ENCODE measurements around the gene OSER1. TPM values are rescaled to one million over a fixed set of nuclear protein-coding genes. Genes with fewer than 3 reads are reported as not detected.
A peak's percentile ranks its signal among the peaks of the same experiment; 100 is the strongest.

OSER1 gene
- total RNA-seq, 2 donors from 2014 or later, result 88.5 to 103 TPM

DNA sequence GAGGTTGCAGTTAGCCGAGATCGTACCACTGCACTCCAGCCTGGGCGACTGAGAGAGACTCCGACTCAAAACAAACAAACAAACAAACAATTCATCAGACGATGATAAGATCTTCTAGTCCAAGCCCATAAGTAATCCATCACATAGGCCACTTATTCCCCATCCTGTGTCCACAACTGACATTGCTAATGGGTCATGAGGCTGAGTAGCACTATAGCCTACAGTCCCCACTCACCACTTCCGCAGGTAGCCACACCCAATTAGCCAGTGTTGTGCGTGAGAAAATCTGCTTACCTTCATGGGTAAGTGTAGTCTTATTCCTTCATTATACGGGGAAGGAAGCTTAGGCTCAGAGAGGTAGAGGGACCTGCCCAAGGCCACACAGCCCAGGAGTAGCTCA, 36.7 kb downstream of the OSER1 start:
- DNase-seq (no peak), ATAC-seq (no peak)
- Mint-ChIP-seq H3K4me1 (peaks cover 9% of the 10 kb centered on the region), H3K36me3 (ENCODE audit: low read depth) (peaks cover 5% of the 10 kb centered on the region), H3K27ac (no peak overlapping the region), H3K27me3 (peaks cover 80% of the 10 kb centered on the region), H3K4me3 (no peak overlapping the region)
- no peaks in the 10 kb centered on the region for H3K9me3 ChIP-seq (ENCODE audit: control insufficient read depth, low read length, poor library complexity, severe bottlenecking)

DNA sequence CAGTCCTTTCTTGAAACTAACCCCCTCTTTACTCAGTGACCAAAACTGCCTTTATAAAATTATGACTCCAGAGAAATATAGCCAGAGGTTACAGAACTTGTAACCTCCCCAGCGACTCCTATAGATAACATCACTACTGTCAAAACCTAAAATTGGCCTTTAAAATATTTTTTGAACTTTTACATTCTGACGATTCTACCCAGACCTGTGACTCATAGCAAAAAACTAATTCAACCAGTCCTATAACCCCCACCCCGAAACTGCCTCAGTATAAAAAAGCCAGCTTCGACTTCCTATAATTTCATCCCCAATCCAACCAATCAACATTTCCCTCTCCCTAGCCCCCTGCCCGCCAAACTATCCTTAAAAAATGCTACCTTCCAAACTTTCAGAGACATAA, 37.5 kb downstream of the OSER1 start:
- ATAC-seq (no peak), DNase-seq (no peak)
- H3K4me1 Mint-ChIP-seq, result peaks cover 9% of the 10 kb centered on the region
- H3K4me3 Mint-ChIP-seq, result no peak overlapping the region
- peaks cover 5% of the 10 kb centered on the region for H3K36me3 Mint-ChIP-seq (ENCODE audit: low read depth)
- no peaks in the 10 kb centered on the region for H3K9me3 ChIP-seq (ENCODE audit: control insufficient read depth, low read length, poor library complexity, severe bottlenecking)
- peaks cover 78% of the 10 kb centered on the region for H3K27me3 Mint-ChIP-seq
- H3K27ac Mint-ChIP-seq, result no peak overlapping the region

DNA sequence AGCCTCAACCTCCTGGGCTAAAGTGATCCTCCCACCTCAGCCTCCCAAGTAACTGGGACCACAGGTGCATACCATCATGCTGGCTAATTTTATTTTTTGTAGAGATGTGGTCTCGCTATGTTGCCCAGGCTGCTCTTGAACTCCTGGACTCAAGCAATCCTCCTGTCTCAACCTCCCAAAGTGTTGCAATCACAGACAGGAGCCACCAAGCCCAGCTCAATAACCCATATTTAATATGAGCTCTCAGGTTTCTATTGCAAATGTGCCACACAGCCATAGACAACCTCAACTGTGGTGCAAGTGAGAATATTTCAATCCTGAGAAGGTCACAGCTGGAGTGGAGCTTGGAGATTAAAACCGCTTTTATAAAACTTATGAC, 38.0 kb downstream of the OSER1 start:
- DNase-seq (no peak), ATAC-seq (no peak)
- H3K27me3 Mint-ChIP-seq, result peaks cover 77% of the 10 kb centered on the region
- H3K36me3 Mint-ChIP-seq (ENCODE audit: low read depth), result peaks cover 5% of the 10 kb centered on the region
- no peak overlapping the region for H3K27ac Mint-ChIP-seq
- H3K4me1 Mint-ChIP-seq, result peaks cover 9% of the 10 kb centered on the region
- no peaks in the 10 kb centered on the region for H3K9me3 ChIP-seq (ENCODE audit: control insufficient read depth, low read length, poor library complexity, severe bottlenecking)
- H3K4me3 Mint-ChIP-seq, result no peak overlapping the region

DNA sequence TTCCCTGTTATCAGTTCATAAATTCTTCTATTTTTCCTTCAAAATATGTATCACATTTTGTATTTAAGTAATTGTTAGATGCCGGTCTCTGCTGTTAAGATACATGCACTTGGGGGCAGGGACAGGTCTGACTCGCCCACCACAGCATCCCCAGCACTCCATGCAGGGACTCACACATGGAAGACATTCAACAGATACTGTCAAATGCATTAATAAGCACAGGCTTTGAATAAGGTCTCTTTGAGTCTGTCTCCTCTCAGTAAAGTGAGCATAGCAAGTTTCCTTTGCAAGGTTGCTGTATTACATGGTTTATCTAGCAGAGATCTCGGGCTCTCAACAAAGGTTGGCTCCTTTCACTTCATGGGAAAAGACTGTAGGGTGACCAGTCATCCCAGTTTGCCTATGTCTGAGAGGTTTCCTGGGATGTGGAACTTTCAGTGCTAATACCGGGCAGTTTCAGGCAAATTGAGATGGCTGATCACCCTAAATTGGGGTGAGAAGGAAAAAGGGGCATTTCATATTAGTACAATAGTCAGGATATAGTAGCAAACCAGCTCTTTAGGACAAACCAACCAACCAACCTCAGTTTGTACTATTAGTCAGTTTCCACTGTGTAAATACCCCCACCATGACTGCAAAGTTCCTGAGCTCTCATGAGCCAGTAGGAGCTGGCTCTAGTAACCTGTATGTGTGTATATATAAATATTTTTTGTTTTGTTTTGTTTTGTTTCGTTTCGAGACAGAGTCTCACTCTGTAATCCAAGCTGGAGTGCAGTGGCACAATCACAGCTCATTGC, 38.6 kb downstream of the OSER1 start:
- H3K36me3 Mint-ChIP-seq (ENCODE audit: low read depth), result peaks cover 5% of the 10 kb centered on the region
- no peak for DNase-seq
- ATAC-seq, result no peak
- peaks cover 9% of the 10 kb centered on the region for H3K4me1 Mint-ChIP-seq
- H3K9me3 ChIP-seq (ENCODE audit: control insufficient read depth, low read length, poor library complexity, severe bottlenecking), result no peaks in the 10 kb centered on the region
- no peak overlapping the region for H3K4me3 Mint-ChIP-seq
- no peak overlapping the region for H3K27ac Mint-ChIP-seq
- H3K27me3 Mint-ChIP-seq, result peaks cover 77% of the 10 kb centered on the region

DNA sequence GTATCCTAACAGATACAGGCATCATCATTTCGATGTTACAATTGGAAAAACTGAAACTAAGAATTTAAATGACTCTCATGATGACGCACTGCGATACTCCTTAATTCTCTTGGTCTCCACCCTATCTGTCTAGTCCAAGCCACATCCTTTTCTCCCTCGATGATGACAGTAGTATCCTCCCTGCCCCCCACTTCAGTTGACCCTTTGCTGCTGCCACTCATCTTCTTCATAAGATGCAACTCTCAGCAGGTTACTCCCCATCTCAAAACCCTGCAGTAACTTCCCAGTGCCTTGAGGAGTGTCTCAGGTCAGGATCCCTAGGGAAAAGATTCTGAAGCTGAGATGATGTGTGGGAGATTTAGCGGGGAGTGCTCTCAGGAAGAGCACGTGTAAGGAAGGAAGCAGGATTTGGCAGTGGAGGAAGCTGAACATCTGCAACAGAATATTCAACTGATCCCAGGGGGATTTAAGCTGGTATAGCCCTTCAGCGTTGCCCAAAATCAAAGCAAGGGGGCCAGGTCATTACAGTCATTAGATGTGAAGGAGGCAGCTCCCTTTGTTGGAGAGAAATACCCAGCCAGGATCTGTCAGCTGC, 39.7 kb downstream of the OSER1 start:
- Mint-ChIP-seq H3K4me1 (peaks cover 12% of the 10 kb centered on the region), H3K27me3 (peaks cover 80% of the 10 kb centered on the region), H3K36me3 (ENCODE audit: low read depth) (peaks cover 3% of the 10 kb centered on the region), H3K4me3 (no peak overlapping the region), H3K27ac (no peak overlapping the region)
- no peak for ATAC-seq
- no peaks in the 10 kb centered on the region for H3K9me3 ChIP-seq (ENCODE audit: control insufficient read depth, low read length, poor library complexity, severe bottlenecking)
- no peak for DNase-seq

DNA sequence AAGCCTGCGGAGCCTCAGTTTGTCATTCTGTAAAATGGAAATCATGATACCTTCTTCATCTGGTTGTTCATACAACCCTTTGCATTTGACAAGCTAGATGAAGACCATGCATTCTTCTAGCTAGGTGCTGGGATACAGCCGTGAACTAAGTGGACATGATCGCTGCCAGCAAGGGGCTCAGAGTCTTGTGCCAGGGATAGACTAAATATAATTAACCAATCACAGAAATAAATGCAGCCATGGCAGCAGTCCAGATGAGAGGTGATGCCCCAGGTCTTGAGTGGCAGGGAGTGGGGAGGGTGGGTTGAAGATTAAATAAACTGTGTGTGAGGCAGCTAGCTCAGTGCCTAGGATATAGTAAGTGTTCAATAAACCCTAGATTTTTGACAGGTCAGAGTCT, 42.8 kb downstream of the OSER1 start:
- ATAC-seq (no peak), DNase-seq (no peak)
- peaks cover 78% of the 10 kb centered on the region for H3K27me3 Mint-ChIP-seq
- H3K9me3 ChIP-seq (ENCODE audit: control insufficient read depth, low read length, poor library complexity, severe bottlenecking), result no peaks in the 10 kb centered on the region
- H3K4me3 Mint-ChIP-seq, result no peak overlapping the region
- H3K4me1 Mint-ChIP-seq, result peaks cover 15% of the 10 kb centered on the region
- no peak overlapping the region for H3K27ac Mint-ChIP-seq
- peaks cover 5% of the 10 kb centered on the region for H3K36me3 Mint-ChIP-seq (ENCODE audit: low read depth)

DNA sequence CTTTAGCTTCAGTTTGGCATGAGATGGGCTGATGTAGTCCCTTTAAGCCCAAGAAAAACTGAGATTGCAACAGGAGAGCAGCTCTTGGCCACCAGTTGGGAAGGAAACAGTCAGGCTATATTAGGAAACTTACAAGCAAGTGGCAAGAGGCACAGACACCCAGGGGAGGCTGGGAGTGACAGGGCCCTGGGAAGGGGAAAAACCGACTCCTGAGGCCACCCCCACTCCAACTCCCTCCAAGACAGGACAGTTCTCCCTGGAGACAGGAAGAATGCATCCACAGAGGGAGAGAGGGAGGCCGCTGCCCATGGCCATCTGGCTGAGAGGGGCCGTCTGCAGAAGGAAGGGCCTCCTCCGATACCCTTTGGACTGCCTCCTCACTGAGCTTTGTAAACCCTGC, 44.1 kb downstream of the OSER1 start:
- no peak for DNase-seq
- ATAC-seq, result no peak
- peaks cover 5% of the 10 kb centered on the region for H3K36me3 Mint-ChIP-seq (ENCODE audit: low read depth)
- no peaks in the 10 kb centered on the region for H3K9me3 ChIP-seq (ENCODE audit: control insufficient read depth, low read length, poor library complexity, severe bottlenecking)
- H3K27me3 Mint-ChIP-seq, result peaks cover 84% of the 10 kb centered on the region
- H3K27ac Mint-ChIP-seq, result no peak overlapping the region
- H3K4me3 Mint-ChIP-seq, result no peak overlapping the region
- H3K4me1 Mint-ChIP-seq, result peaks cover 13% of the 10 kb centered on the region

DNA sequence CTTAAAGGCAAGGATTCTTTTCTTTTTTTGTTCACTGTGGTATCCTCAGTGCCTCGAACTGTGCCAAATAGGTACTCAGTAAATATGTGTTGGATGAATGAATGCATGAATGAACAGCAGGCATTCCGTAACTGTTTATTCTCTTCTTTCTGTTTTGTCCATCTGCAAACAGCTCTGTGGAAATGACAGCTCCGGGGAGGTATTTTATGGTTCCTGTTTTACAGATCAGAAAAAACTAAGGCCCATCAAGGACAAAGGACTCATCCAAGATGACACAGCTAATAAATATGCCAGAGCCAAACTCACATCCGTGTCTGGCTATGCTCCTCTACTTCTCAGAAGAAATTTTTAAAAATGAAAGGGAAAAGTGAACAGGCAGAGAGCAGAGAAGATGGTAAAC, 44.6 kb downstream of the OSER1 start:
- peaks cover 81% of the 10 kb centered on the region for H3K27me3 Mint-ChIP-seq
- H3K9me3 ChIP-seq (ENCODE audit: control insufficient read depth, low read length, poor library complexity, severe bottlenecking), result no peaks in the 10 kb centered on the region
- H3K4me1 Mint-ChIP-seq, result peaks cover 13% of the 10 kb centered on the region
- DNase-seq, result no peak
- H3K4me3 Mint-ChIP-seq, result no peak overlapping the region
- ATAC-seq, result no peak
- H3K27ac Mint-ChIP-seq, result no peak overlapping the region
- H3K36me3 Mint-ChIP-seq (ENCODE audit: low read depth), result peaks cover 5% of the 10 kb centered on the region

DNA sequence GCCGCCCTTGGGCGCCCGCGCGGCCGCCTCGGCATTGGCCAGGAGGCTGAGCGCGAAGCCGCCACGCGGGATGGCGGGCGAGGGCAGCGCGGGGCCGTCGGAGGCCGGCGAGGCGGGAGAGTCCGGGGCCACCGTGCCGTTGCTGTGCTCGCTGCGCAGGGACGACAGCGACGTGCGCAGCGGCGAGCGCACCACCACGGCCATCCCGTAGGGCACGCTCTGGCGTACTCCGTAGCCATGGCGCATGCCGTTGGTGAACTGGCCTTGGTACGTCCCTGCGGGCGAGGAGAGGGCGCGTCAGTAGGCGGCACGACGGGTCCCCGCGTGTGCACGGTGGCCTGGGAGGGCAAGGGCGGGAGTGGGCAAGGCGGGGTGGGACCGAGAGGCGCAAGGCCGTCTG, 50.4 kb downstream of the OSER1 start:
- H3K9me3 ChIP-seq (ENCODE audit: control insufficient read depth, low read length, poor library complexity, severe bottlenecking), result no peaks in the 10 kb centered on the region
- Mint-ChIP-seq H3K4me3 (no peak overlapping the region), H3K4me1 (peaks cover 2% of the 10 kb centered on the region), H3K27ac (no peak overlapping the region), H3K27me3 (peaks cover 57% of the 10 kb centered on the region), H3K36me3 (ENCODE audit: low read depth) (peaks cover 2% of the 10 kb centered on the region)
- ATAC-seq (no peak), DNase-seq (no peak)

DNA sequence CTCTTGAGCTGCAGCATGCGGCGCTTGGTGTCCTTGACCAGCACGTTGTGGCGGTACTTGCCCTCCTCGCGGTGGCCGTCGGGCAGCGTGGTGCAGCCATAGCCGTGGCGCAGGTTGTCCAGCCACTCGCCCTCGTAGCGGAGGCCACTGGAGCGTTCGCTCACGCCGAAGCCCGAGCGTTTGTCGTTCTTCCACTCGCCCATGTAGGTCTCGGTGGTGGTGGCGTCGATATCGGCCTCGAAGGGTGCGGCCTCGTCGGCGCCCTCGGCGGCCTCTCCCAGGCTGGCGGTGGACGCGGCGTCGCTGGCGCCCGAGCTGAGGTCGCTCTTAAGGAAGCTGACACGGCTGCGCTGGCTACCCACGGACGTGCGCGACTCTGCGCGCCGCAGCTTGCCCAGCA, 50.9 kb downstream of the OSER1 start:
- H3K4me1 Mint-ChIP-seq, result peaks cover 2% of the 10 kb centered on the region
- peaks cover 54% of the 10 kb centered on the region for H3K27me3 Mint-ChIP-seq
- H3K36me3 Mint-ChIP-seq (ENCODE audit: low read depth), result peaks cover 2% of the 10 kb centered on the region
- H3K9me3 ChIP-seq (ENCODE audit: control insufficient read depth, low read length, poor library complexity, severe bottlenecking), result no peaks in the 10 kb centered on the region
- ATAC-seq (no peak), DNase-seq (no peak)
- H3K27ac Mint-ChIP-seq, result no peak overlapping the region
- no peak overlapping the region for H3K4me3 Mint-ChIP-seq

DNA sequence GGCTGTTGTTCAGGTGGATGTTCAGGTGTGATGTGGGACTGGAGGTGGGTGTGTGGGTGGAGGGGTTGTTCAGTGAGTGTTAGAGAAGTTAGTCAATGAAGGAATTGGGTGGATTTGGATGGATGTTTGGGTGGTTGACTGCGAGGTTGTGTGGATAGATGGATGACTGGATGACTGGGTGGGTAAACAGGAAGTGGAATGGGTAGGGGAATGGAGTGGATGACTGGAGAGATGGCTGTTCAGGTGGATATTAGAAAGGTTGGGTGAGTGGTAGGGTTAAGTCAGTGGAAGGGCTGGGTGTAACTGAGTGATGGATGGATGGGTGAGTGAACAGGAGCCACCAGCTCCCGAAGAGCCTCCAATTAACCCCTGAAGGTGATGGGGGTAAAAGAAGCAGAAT, 51.4 kb downstream of the OSER1 start:
- ATAC-seq (no peak), DNase-seq (no peak)
- peaks cover 2% of the 10 kb centered on the region for H3K36me3 Mint-ChIP-seq (ENCODE audit: low read depth)
- H3K4me3 Mint-ChIP-seq, result no peak overlapping the region
- peaks cover 2% of the 10 kb centered on the region for H3K4me1 Mint-ChIP-seq
- H3K27me3 Mint-ChIP-seq, result peaks cover 48% of the 10 kb centered on the region
- H3K9me3 ChIP-seq (ENCODE audit: control insufficient read depth, low read length, poor library complexity, severe bottlenecking), result no peaks in the 10 kb centered on the region
- H3K27ac Mint-ChIP-seq, result no peak overlapping the region

DNA sequence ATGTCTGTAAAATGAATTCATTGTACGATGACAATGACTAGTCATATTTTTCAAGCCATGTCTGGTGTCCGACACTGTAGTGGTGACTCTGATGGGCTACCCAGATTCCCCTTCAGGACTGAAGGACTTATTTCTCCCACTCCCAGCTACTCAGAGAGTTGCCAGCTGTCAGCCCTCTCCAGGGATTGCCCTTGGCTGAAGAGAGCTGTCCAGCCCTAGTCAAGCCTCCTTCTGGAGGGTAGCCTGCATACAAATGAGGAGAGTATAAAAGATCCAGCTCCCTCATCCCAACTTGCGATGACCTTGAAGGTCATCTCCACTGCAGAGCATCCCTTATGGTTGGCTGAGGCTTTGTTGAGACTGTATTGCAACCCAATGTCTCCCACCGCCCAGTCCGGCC, 53.5 kb downstream of the OSER1 start:
- H3K4me3 Mint-ChIP-seq, result no peak overlapping the region
- H3K9me3 ChIP-seq (ENCODE audit: control insufficient read depth, low read length, poor library complexity, severe bottlenecking), result no peaks in the 10 kb centered on the region
- H3K36me3 Mint-ChIP-seq (ENCODE audit: low read depth), result peaks cover 2% of the 10 kb centered on the region
- H3K4me1 Mint-ChIP-seq, result peaks cover 9% of the 10 kb centered on the region
- no peak overlapping the region for H3K27ac Mint-ChIP-seq
- H3K27me3 Mint-ChIP-seq, result peaks cover 28% of the 10 kb centered on the region
- DNase-seq (no peak), ATAC-seq (no peak)

DNA sequence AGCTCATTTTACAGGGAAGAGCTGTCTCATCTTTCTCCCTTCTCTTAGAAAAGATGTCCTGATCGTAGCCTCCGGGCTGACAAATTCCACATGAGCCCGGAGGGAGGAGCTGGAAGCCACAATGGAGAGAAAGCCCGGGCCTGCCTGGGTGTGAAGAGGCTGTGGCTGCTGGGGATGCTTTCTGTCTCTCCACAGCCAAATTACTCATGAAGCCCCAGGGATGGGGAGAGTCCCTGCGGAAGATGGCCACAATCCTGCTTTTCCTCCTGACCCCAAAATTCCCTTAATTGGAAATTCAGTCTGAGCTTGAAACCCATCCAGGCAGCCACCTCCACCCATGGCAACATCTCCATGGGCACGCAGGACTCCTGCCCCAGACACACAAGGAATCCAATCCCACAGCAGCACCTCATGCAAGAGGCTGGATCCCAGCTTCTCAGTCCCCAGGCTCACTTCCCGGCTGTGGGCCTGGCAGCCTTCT, 56.0 kb downstream of the OSER1 start:
- H3K27me3 Mint-ChIP-seq, result peaks cover 21% of the 10 kb centered on the region
- no peaks in the 10 kb centered on the region for H3K9me3 ChIP-seq (ENCODE audit: control insufficient read depth, low read length, poor library complexity, severe bottlenecking)
- H3K4me1 Mint-ChIP-seq, result peaks cover 9% of the 10 kb centered on the region
- H3K27ac Mint-ChIP-seq, result peak overlapping the region; percentile 93
- DNase-seq (no peak), ATAC-seq (no peak)
- H3K36me3 Mint-ChIP-seq (ENCODE audit: low read depth), result peaks cover 4% of the 10 kb centered on the region
- no peak overlapping the region for H3K4me3 Mint-ChIP-seq

DNA sequence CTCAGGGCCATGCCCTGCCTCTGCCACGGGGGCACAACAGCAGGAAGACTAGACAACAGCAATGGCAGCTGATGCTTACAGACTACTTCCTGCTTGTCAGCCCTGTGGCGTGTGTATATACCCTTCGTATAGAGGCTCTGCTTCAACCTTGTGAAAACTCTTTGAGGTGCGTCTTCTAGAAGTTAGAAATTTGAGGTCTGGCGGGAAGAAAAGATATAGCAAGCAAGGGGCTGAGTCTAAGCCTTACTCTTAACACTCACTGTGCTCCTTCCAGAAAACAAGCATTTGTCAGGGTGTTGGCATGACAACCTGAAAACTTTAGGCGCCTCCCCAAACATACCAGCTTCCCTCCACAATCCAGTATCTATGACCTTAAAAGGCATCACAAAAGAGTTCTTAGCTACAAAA, 56.9 kb downstream of the OSER1 start:
- H3K27me3 Mint-ChIP-seq, result peaks cover 21% of the 10 kb centered on the region
- peaks cover 6% of the 10 kb centered on the region for H3K36me3 Mint-ChIP-seq (ENCODE audit: low read depth)
- peak overlapping the region; percentile 58 for H3K4me3 Mint-ChIP-seq
- DNase-seq (no peak), ATAC-seq (peak; percentile 90)
- peaks cover 9% of the 10 kb centered on the region for H3K4me1 Mint-ChIP-seq
- H3K9me3 ChIP-seq (ENCODE audit: control insufficient read depth, low read length, poor library complexity, severe bottlenecking), result no peaks in the 10 kb centered on the region
- peak overlapping the region; percentile 93 for H3K27ac Mint-ChIP-seq
